Body of pancreas (tissue), 4 donors: ENCODE measurements around the gene STAU1. TPM values are rescaled to one million over a fixed set of nuclear protein-coding genes. Genes with fewer than 3 reads are reported as not detected.
"Not testable (repeated sequence)": the region's sequence is repeated elsewhere in the genome, so short reads cannot be mapped to it uniquely, and the experiment has no call there.

Experiments
- ATAC-seq: fragments of 150-250 bp; one replicate; pipeline ENCODE4 v1.9.1; 2016
- DNase-seq, 4 donors: peaks; one replicate each; pipeline ENCODE4 v3.0.0-alpha.2; 2019
- H3K27ac ChIP-seq, 4 donors: fragments of 200-600 bp; sonication (generic); 1 replicate in 3 of 4; 2 replicates in 1 of 4; pipeline versions ENCODE4 v1.5.1 to v1.6.1; 2016 to 2019; ENCODE audit warnings: mild to moderate bottlenecking in 1 of 4, mixed read lengths in 1 of 4, moderate library complexity in 1 of 4
- H3K27me3 ChIP-seq, 2 donors: fragments of 200-600 bp; sonication (generic); one replicate each; pipeline ENCODE4 v1.6.0; 2016; ENCODE audit warnings: mild to moderate bottlenecking in 1 of 2
- H3K36me3 ChIP-seq, 2 donors: fragments of 200-600 bp; sonication (generic); replicated peaks in 1 of 2; 2 replicates each; pipeline ENCODE4 v1.5.1; 2016; ENCODE audit warnings: low read depth in 2 of 2; ENCODE audit not compliant: insufficient read depth in 1 of 2
- H3K4me1 ChIP-seq: fragments of 200-600 bp; sonication (generic); one replicate; pipeline ENCODE4 v1.6.0; 2016
- H3K4me3 ChIP-seq, 2 donors: fragments of 200-600 bp; sonication (generic); 1 replicate in 1 of 2; 2 replicates in 1 of 2; pipeline ENCODE4 v1.5.1; 2016 to 2019
- H3K9me3 ChIP-seq, 3 donors: fragments of 200-600 bp; sonication (generic); 1 replicate in 2 of 3; 2 replicates in 1 of 3; pipeline ENCODE4 v1.5.1; 2016
- CTCF ChIP-seq, 7 experiments: fragments of 450-650 bp in 4 of 7; fragments of 200-600 bp in 3 of 7; sonication (generic) in 3 of 7; IDR thresholded peaks; one replicate each; pipeline ENCODE4 v1.5.1; 2016 to 2019; ENCODE audit warnings: antibody characterized with exemption in 7 of 7
- POLR2A ChIP-seq, 3 donors: fragments of 450-650 bp; IDR thresholded peaks; one replicate each; pipeline ENCODE4 v1.6.1; 2016; ENCODE audit warnings: antibody characterized with exemption in 3 of 3, mild to moderate bottlenecking in 2 of 3
- WGBS, 2 donors: methylation state at CpG; one replicate each; pipeline ENCODE4 v1.1.5; 2017; 5-methylcytosine and 5-hydroxymethylcytosine counted together
- intact Hi-C: fragments of 100-400 bp; cut with DNase I; formaldehyde crosslinking; loops from one replicate; pipeline ENCODE4 v1.15.1; 2023
- total RNA-seq, 2 donors: library from RNA; depleted of rRNA; stranded (reverse); fragments of >200 nt; gene quantifications; one replicate each; pipeline ENCODE4 v1.1.0, GENCODE V29; 2016

The STAU1 gene
- total RNA-seq, 2 donors from 2014 or later, result 50.4 to 78.3 TPM

GRCh38 chr20:49103019-49103418 is 85.1 kb downstream of the STAU1 start:
- 95 to 96% methylated on average over 4 of the region's 4 CpGs for WGBS, 2 donors

GRCh38 chr20:49100972-49101371 is 87.2 kb downstream of the STAU1 start:
- no peak for ATAC-seq
- TF ChIP-seq CTCF (IDR thresholded peaks at IDR 0.05), result no peak
- no peak for TF ChIP-seq POLR2A (IDR thresholded peaks at IDR 0.05)
- Histone ChIP-seq H3K4me3 (no peak overlapping the region), H3K4me1 (no peaks in the 10 kb centered on the region), H3K36me3 (peaks cover 0 to 16% of the 10 kb centered on the region in 2 donors), H3K9me3 (no peaks in the 10 kb centered on the region), H3K27me3 (no peaks in the 10 kb centered on the region), H3K27ac (no peak overlapping the region)
- no peak for DNase-seq
- WGBS, 2 donors, result 86 to 89% methylated on average over 4 of the region's 4 CpGs
- intact Hi-C loops, result no loop called here

More at GRCh38 chr20:49103019-49103418, 85.1 kb downstream of the STAU1 start:
- no peaks in the 10 kb centered on the region for H3K9me3 ChIP-seq
- H3K27me3 ChIP-seq, result no peaks in the 10 kb centered on the region
- TF ChIP-seq POLR2A (IDR thresholded peaks at IDR 0.05) (no peak), CTCF (IDR thresholded peaks at IDR 0.05) (no peak)
- DNase-seq (no peak), ATAC-seq (no peak)
- no peaks in the 10 kb centered on the region for H3K4me1 ChIP-seq
- no peak overlapping the region for H3K4me3 ChIP-seq
- H3K36me3 ChIP-seq, result peaks cover 0 to 12% of the 10 kb centered on the region in 2 donors
- intact Hi-C loops, result no loop called here
- H3K27ac ChIP-seq, result no peak overlapping the region

GRCh38 chr20:49100292-49100691 is 87.8 kb downstream of the STAU1 start:
- H3K4me3 ChIP-seq, ATAC-seq, H3K9me3 ChIP-seq, DNase-seq, intact Hi-C loops, H3K27ac ChIP-seq, H3K4me1 ChIP-seq, H3K27me3 ChIP-seq: not testable (repeated sequence)
- peaks cover 0 to 20% of the 10 kb centered on the region in 2 donors for H3K36me3 ChIP-seq
- 78 to 86% methylated on average over 5 of the region's 5 CpGs for WGBS, 2 donors

GRCh38 chr20:49099011-49099410 is 89.1 kb downstream of the STAU1 start:
- intact Hi-C loops, result no loop called here
- DNase-seq, result no peak
- H3K36me3 ChIP-seq, result peaks cover 0 to 23% of the 10 kb centered on the region in 2 donors
- no peak overlapping the region for H3K27ac ChIP-seq
- TF ChIP-seq POLR2A (IDR thresholded peaks at IDR 0.05) (no peak), CTCF (IDR thresholded peaks at IDR 0.05) (no peak)
- ATAC-seq, result no peak
- no peak overlapping the region for H3K4me3 ChIP-seq
- H3K4me1 ChIP-seq, result no peaks in the 10 kb centered on the region
- no peaks in the 10 kb centered on the region for H3K27me3 ChIP-seq
- WGBS, 2 donors, result 95 to 96% methylated on average over 3 of the region's 3 CpGs
- H3K9me3 ChIP-seq, result no peaks in the 10 kb centered on the region

GRCh38 chr20:49098136-49098535 is 90.0 kb downstream of the STAU1 start:
- Histone ChIP-seq H3K4me3 (no peak overlapping the region), H3K36me3 (peaks cover 0 to 22% of the 10 kb centered on the region in 2 donors), H3K9me3 (no peaks in the 10 kb centered on the region), H3K27ac (no peak overlapping the region), H3K4me1 (no peaks in the 10 kb centered on the region), H3K27me3 (no peaks in the 10 kb centered on the region)
- TF ChIP-seq POLR2A (IDR thresholded peaks at IDR 0.05) (no peak), CTCF (IDR thresholded peaks at IDR 0.05) (no peak)
- DNase-seq (no peak), ATAC-seq (no peak)
- WGBS, 2 donors, result 88% methylated on average over 4 of the region's 4 CpGs
- intact Hi-C loops, result no loop called here
